H1 (cell line): ENCODE results near the gene FAM236D. TPM values are rescaled to one million over a fixed set of nuclear protein-coding genes. Genes with fewer than 3 reads are reported as not detected.
"Not testable (repeated sequence)": the region's sequence is repeated elsewhere in the genome, so short reads cannot be mapped to it uniquely, and the experiment has no call there.

Experiments used
- CTCF ChIA-PET: fragments of 300-600 bp; sonication (Branson Sonifier 250); formaldehyde crosslinking; loops from one replicate; lab custom pipeline; 2021; ENCODE audit not compliant: partially characterized antibody; lab: Charles Lee
- POLR2A ChIA-PET: fragments of 300-600 bp; sonication (Branson Sonifier 250); formaldehyde crosslinking; loops from one replicate; lab custom pipeline; 2021; ENCODE audit warnings: inconsistent platforms; ENCODE audit not compliant: partially characterized antibody; lab: Charles Lee
- DNase-seq, 2 experiments: peaks; one replicate each; pipeline versions ENCODE4 v3.0.0 to v3.0.0-alpha.2; 2010 to 2022; ENCODE audit warnings: low spot score in 2 of 2, low read depth in 1 of 2, mixed read lengths in 1 of 2
- FAIRE-seq: peaks from 2 replicates; lab custom pipeline; 2011; peaks lifted over from hg19 to GRCh38; lab: Jason Lieb, UNC
- H2AFZ ChIP-seq: 2 replicates; pipeline ENCODE4 v1.8.1; 2012; ENCODE audit warnings: low read length, inconsistent platforms
- H2AK5ac ChIP-seq: 2 replicates; pipeline ENCODE4 v1.6.1; 2013; ENCODE audit warnings: low read depth, low read length
- H2BK120ac ChIP-seq: replicated peaks from 2 replicates; pipeline ENCODE3; 2013; ENCODE audit warnings: low read depth, low read length, inconsistent platforms
- H2BK12ac ChIP-seq: 2 replicates; pipeline ENCODE4 v1.6.1; 2013; ENCODE audit warnings: low read depth, low read length
- H2BK15ac ChIP-seq: 2 replicates; pipeline ENCODE4 v1.6.1; 2013; ENCODE audit warnings: low read length
- H2BK20ac ChIP-seq: 2 replicates; pipeline ENCODE4 v1.6.1; 2013; ENCODE audit warnings: low read length
- H2BK5ac ChIP-seq: 2 replicates; pipeline ENCODE4 v1.6.1; 2013; ENCODE audit warnings: low read depth, low read length
- H3K14ac ChIP-seq: 2 replicates; pipeline ENCODE4 v1.6.1; 2013; ENCODE audit warnings: inconsistent platforms; ENCODE audit not compliant: insufficient read length
- H3K18ac ChIP-seq: 2 replicates; pipeline ENCODE4 v1.6.1; 2013; ENCODE audit warnings: low read length; ENCODE audit errors: extremely low read depth
- H3K23ac ChIP-seq: 2 replicates; pipeline ENCODE4 v1.6.1; 2013; ENCODE audit warnings: inconsistent platforms; ENCODE audit not compliant: insufficient read length
- H3K23me2 ChIP-seq: 2 replicates; pipeline ENCODE4 v1.6.1; 2013; ENCODE audit warnings: low read depth, low read length
- H3K27ac ChIP-seq: 2 replicates; pipeline ENCODE4 v1.6.1; 2011; ENCODE audit warnings: low read depth, low read length, inconsistent platforms
- H3K27me3 ChIP-seq, 4 experiments: replicated peaks in 1 of 4; 1 replicate in 1 of 4; 2 replicates in 3 of 4; pipeline versions ENCODE4 v1.6.1 to v1.8.1; 2011 to 2013; ENCODE audit warnings: low read length in 3 of 4, mild to moderate bottlenecking in 3 of 4, inconsistent platforms in 2 of 4, mixed read lengths in 2 of 4, moderate library complexity in 1 of 4; ENCODE audit not compliant: control insufficient read depth in 3 of 4, insufficient read depth in 3 of 4; ENCODE audit errors: extremely low read depth in 1 of 4
- H3K36me3 ChIP-seq, 4 experiments: 2 replicates each; pipeline versions ENCODE4 v1.6.1 to v1.8.1; 2011 to 2013; ENCODE audit warnings: mild to moderate bottlenecking in 4 of 4, low read length in 3 of 4, moderate library complexity in 2 of 4, control low read depth in 1 of 4, inconsistent platforms in 1 of 4; ENCODE audit not compliant: insufficient read depth in 4 of 4, control insufficient read depth in 2 of 4
- H3K4ac ChIP-seq: replicated peaks from 2 replicates; pipeline ENCODE3; 2013; ENCODE audit warnings: low read length, low read depth, mixed read lengths, inconsistent platforms; ENCODE audit not compliant: insufficient read length
- H3K4me1 ChIP-seq, 4 experiments: replicated peaks in 1 of 4; 1 replicate in 1 of 4; 2 replicates in 3 of 4; pipeline versions ENCODE4 v1.6.1 to v1.8.1; 2011 to 2013; ENCODE audit warnings: low read length in 3 of 4, inconsistent platforms in 2 of 4, mixed read lengths in 1 of 4; ENCODE audit not compliant: insufficient read depth in 4 of 4, control insufficient read depth in 3 of 4
- H3K4me2 ChIP-seq, 2 experiments: 2 replicates each; pipeline versions ENCODE4 v1.6.1 to v1.8.1; 2011 to 2013; ENCODE audit warnings: low read depth in 2 of 2, low read length in 2 of 2, control low read depth in 1 of 2, inconsistent platforms in 1 of 2, mild to moderate bottlenecking in 1 of 2; ENCODE audit not compliant: insufficient read depth in 1 of 2
- H3K4me3 ChIP-seq, 4 experiments: fragments of 200-600, 300-600 bp in 1 of 4; sonication (generic), shearing (Covaris generic), sonication (Bioruptor Twin) in 1 of 4; 2 replicates each; pipeline versions ENCODE4 v1.5.1 to v1.8.1; 2011 to 2016; ENCODE audit warnings: low read length in 4 of 4, low read depth in 3 of 4, control low read depth in 2 of 4, inconsistent platforms in 2 of 4, mild to moderate bottlenecking in 2 of 4, mixed read lengths in 1 of 4, moderate library complexity in 1 of 4; ENCODE audit not compliant: insufficient read depth in 2 of 4; ENCODE audit errors: extremely low read depth in 1 of 4
- H3K56ac ChIP-seq: replicated peaks from 2 replicates; pipeline ENCODE3; 2013; ENCODE audit warnings: low read depth, mild to moderate bottlenecking, mixed read lengths, low read length, inconsistent platforms; ENCODE audit not compliant: insufficient read length
- H3K79me1 ChIP-seq: 2 replicates; pipeline ENCODE4 v1.6.1; 2013; ENCODE audit warnings: low read depth, low read length, control low read depth
- H3K79me2 ChIP-seq, 2 experiments: 2 replicates each; pipeline versions ENCODE4 v1.6.1 to v1.8.1; 2012 to 2013; ENCODE audit warnings: low read length in 2 of 2, mild to moderate bottlenecking in 2 of 2, inconsistent platforms in 1 of 2; ENCODE audit not compliant: insufficient read depth in 2 of 2, control insufficient read depth in 1 of 2
- H3K9ac ChIP-seq, 4 experiments: replicated peaks in 1 of 4; 1 replicate in 1 of 4; 2 replicates in 3 of 4; pipeline versions ENCODE4 v1.6.1 to v1.8.1; 2011 to 2013; ENCODE audit warnings: low read depth in 3 of 4, low read length in 3 of 4, control low read depth in 2 of 4, mild to moderate bottlenecking in 2 of 4, moderate library complexity in 2 of 4, inconsistent platforms in 1 of 4; ENCODE audit errors: extremely low read depth in 1 of 4
- H3K9me3 ChIP-seq, 2 experiments: 2 replicates each; pipeline versions ENCODE4 v1.6.1 to v1.8.1; 2012 to 2013; ENCODE audit warnings: mild to moderate bottlenecking in 2 of 2, moderate library complexity in 2 of 2, control low read depth in 1 of 2, inconsistent platforms in 1 of 2, low read depth in 1 of 2, low read length in 1 of 2, mixed read lengths in 1 of 2; ENCODE audit not compliant: insufficient read depth in 2 of 2
- H4K20me1 ChIP-seq, 2 experiments: replicated peaks in 1 of 2; 2 replicates each; pipeline versions ENCODE3 to v1.8.1; 2011 to 2013; ENCODE audit warnings: inconsistent platforms in 2 of 2, low read length in 2 of 2, mild to moderate bottlenecking in 1 of 2; ENCODE audit not compliant: insufficient read depth in 2 of 2, control insufficient read depth in 1 of 2
- H4K5ac ChIP-seq: 2 replicates; pipeline ENCODE4 v1.6.1; 2013; ENCODE audit warnings: low read length, low read depth, mixed read lengths, inconsistent platforms; ENCODE audit not compliant: insufficient read length
- H4K8ac ChIP-seq: 2 replicates; pipeline ENCODE4 v1.8.0; 2013; ENCODE audit warnings: mild to moderate bottlenecking, moderate library complexity, low read length, inconsistent platforms; ENCODE audit not compliant: insufficient read depth; ENCODE audit errors: extremely low read depth
- H4K91ac ChIP-seq: replicated peaks from 2 replicates; pipeline ENCODE3; 2013; ENCODE audit warnings: low read length, mixed read lengths, inconsistent platforms; ENCODE audit not compliant: insufficient read length
- WGBS, 2 experiments: shearing (Covaris generic) in 1 of 2; methylation state at CpG; one replicate each; pipeline versions ENCODE4 v1.1.6 to v1.1.7; 2013 to 2015; ENCODE audit warnings: low lambda C conversion rate in 2 of 2, mixed read lengths in 2 of 2, inconsistent platforms in 1 of 2, low coverage in 1 of 2, missing lambda C conversion rate in 1 of 2; ENCODE audit not compliant: insufficient replicate concordance in 2 of 2, insufficient coverage in 1 of 2, insufficient read length in 1 of 2; ENCODE audit errors: extremely low coverage in 1 of 2, missing lambda C conversion rate in 1 of 2; 5-methylcytosine and 5-hydroxymethylcytosine counted together
- polyA plus RNA-seq, 7 experiments: library from polyadenylated mRNA; depleted of rRNA in 3 of 7; stranded (reverse) in 5 of 7; unstranded in 2 of 7; fragments of >200 nt in 5 of 7; fragments of 200-250 nt in 2 of 7; gene quantifications; 1 replicate in 5 of 7; 2 replicates in 1 of 7; 4 replicates in 1 of 7; pipeline versions ENCODE4 v1.2.1 to v1.2.3, GENCODE V29; 2011 to 2013; ENCODE audit warnings: missing spikeins in 2 of 7, mixed read lengths in 2 of 7
- total RNA-seq: library from RNA; stranded (reverse); fragmentation: NEBNext Ultra II Directional; extraction: Animal tissue kit (Norgen Biotek cat#: 25700); gene quantifications from 2 replicates; pipeline ENCODE4 v1.2.1, GENCODE V29; 2021

The FAM236D gene
- total and polyA plus RNA-seq, 2 of the 8 experiments (the other 6 are each of a cell fraction or from before 2014, with no cell fraction given), result not detected

DNA sequence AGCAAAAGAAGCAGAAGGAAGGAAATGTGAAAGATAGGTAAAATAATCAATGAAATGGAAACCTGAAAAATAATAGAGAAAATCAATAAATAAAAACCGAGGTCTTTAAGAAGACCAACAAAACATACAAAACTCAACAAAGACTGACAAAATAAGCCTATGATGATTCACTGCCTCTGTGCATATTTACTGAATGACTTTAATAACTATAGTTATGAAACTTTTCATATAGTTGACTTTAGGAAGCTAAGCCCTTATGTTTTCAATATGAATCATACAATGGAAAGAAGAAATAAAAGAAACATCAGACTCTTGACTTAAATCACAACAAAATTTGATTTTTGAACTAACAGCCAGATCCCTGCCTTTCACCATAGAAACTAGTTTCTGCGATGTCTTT lies 29.5 kb upstream of the FAM236D start:
- H4K8ac ChIP-seq, H3K79me2 ChIP-seq, H2BK15ac ChIP-seq, H3K36me3 ChIP-seq, H3K27me3 ChIP-seq, H3K14ac ChIP-seq, H2AFZ ChIP-seq, H3K79me1 ChIP-seq, H3K27ac ChIP-seq, H2BK5ac ChIP-seq, DNase-seq, H3K56ac ChIP-seq, H3K4me3 ChIP-seq, H2BK12ac ChIP-seq, CTCF ChIA-PET, H2AK5ac ChIP-seq, H4K5ac ChIP-seq, H3K4ac ChIP-seq, H3K4me1 ChIP-seq, H3K4me2 ChIP-seq, FAIRE-seq, POLR2A ChIA-PET, H4K20me1 ChIP-seq, H3K23ac ChIP-seq, H3K9me3 ChIP-seq, H4K91ac ChIP-seq, H3K9ac ChIP-seq, H2BK20ac ChIP-seq, H3K18ac ChIP-seq, H2BK120ac ChIP-seq, H3K23me2 ChIP-seq: not testable (repeated sequence)
- WGBS, 2 experiments, result no CpG with 5 or more reads among the region's 2 CpGs

- H3K23me2 ChIP-seq, H4K91ac ChIP-seq, H3K79me1 ChIP-seq, H3K14ac ChIP-seq, H3K36me3 ChIP-seq, H2AFZ ChIP-seq, H3K23ac ChIP-seq, H3K9me3 ChIP-seq, H3K27me3 ChIP-seq, DNase-seq, H2AK5ac ChIP-seq, POLR2A ChIA-PET, H3K79me2 ChIP-seq, H3K4me3 ChIP-seq, H2BK20ac ChIP-seq, H2BK120ac ChIP-seq, H4K5ac ChIP-seq, H3K56ac ChIP-seq, H3K18ac ChIP-seq, CTCF ChIA-PET, H2BK12ac ChIP-seq, FAIRE-seq, H3K4ac ChIP-seq, H3K9ac ChIP-seq, H4K20me1 ChIP-seq, H3K4me1 ChIP-seq, H2BK15ac ChIP-seq, H4K8ac ChIP-seq, H3K4me2 ChIP-seq, H2BK5ac ChIP-seq, H3K27ac ChIP-seq: not testable (repeated sequence)
- WGBS, 2 experiments, result no CpG with 5 or more reads among the region's 13 CpGs
Measured at GRCh38 chrX:72830701-72831100, 22.7 kb upstream of the FAM236D start.
